DOHH2 (cell line): ENCODE data around the gene GNPTAB.

ENCODE experiments used
- H3F3A ChIP-seq: fragments of 200-600 bp; sonication (generic), shearing (Covaris generic); 2 replicates; pipeline ENCODE4 v1.6.0; 2016; ENCODE audit warnings: antibody characterized with exemption, mild to moderate bottlenecking; ENCODE audit not compliant: control insufficient read depth, insufficient read depth
- H3K27ac ChIP-seq: fragments of 200-600 bp; sonication (generic); 2 replicates; pipeline ENCODE4 v1.5.1; 2014; ENCODE audit warnings: low read depth, mild to moderate bottlenecking, low read length, moderate library complexity
- H3K27me3 ChIP-seq: fragments of 200-600 bp; sonication (generic); 2 replicates; pipeline ENCODE4 v1.6.1; 2014; ENCODE audit warnings: mild to moderate bottlenecking, low read length, mixed read lengths; ENCODE audit not compliant: control insufficient read depth
- H3K36me3 ChIP-seq: fragments of 200-600 bp; sonication (generic); 2 replicates; pipeline ENCODE4 v1.6.1; 2014; ENCODE audit warnings: mild to moderate bottlenecking, low read length, moderate library complexity, mixed read lengths; ENCODE audit not compliant: control insufficient read depth
- H3K4me1 ChIP-seq: fragments of 200-600 bp; sonication (generic); 2 replicates; pipeline ENCODE4 v1.6.1; 2014; ENCODE audit warnings: mild to moderate bottlenecking, low read length, mixed read lengths; ENCODE audit not compliant: control insufficient read depth
- H3K4me2 ChIP-seq: fragments of 200-600 bp; sonication (generic); 2 replicates; pipeline ENCODE4 v1.6.0; 2014; ENCODE audit warnings: mild to moderate bottlenecking, low read length, moderate library complexity
- H3K4me3 ChIP-seq: fragments of 200-600 bp; sonication (generic); 2 replicates; pipeline ENCODE4 v1.5.1; 2014; ENCODE audit warnings: mild to moderate bottlenecking, low read length, mixed read lengths
- H3K79me2 ChIP-seq: fragments of 200-600 bp; sonication (generic); 2 replicates; pipeline ENCODE4 v1.6.1; 2014; ENCODE audit warnings: mild to moderate bottlenecking, low read length, mixed read lengths; ENCODE audit not compliant: control insufficient read depth
- H3K9me2 ChIP-seq: fragments of 200-600 bp; sonication (generic); replicated peaks from 2 replicates; pipeline ENCODE4 v1.6.1; 2014; ENCODE audit warnings: mild to moderate bottlenecking, low read length, mixed read lengths; ENCODE audit not compliant: control insufficient read depth
- H3K9me3 ChIP-seq: fragments of 200-600 bp; sonication (generic); 2 replicates; pipeline ENCODE4 v1.6.1; 2014; ENCODE audit warnings: antibody characterized with exemption, low read length, mixed read lengths; ENCODE audit not compliant: control insufficient read depth, insufficient read depth
- H4K20me1 ChIP-seq: fragments of 200-600 bp; sonication (generic); 2 replicates; pipeline ENCODE4 v1.6.0; 2014; ENCODE audit warnings: low read depth, mild to moderate bottlenecking, antibody characterized with exemption, low read length, moderate library complexity; ENCODE audit not compliant: control insufficient read depth, insufficient read depth
- EZH2phosphoT487 ChIP-seq: fragments of 200-600 bp; sonication (generic); IDR thresholded peaks from 2 replicates; pipeline ENCODE4 v1.6.1; 2017; ENCODE audit warnings: borderline replicate concordance, mild to moderate bottlenecking, antibody characterized with exemption, low read length, moderate library complexity, mixed read lengths
- TF ChIP-seq, protein P1 (sequence below): fragments of 200-600 bp; sonication (generic); IDR thresholded peaks from one replicate; pipeline ENCODE4 v1.5.1; 2014; ENCODE audit warnings: antibody characterized with exemption, mild to moderate bottlenecking, low read depth, low read length; ENCODE audit not compliant: poor library complexity, severe bottlenecking

Gene GNPTAB

DNA sequence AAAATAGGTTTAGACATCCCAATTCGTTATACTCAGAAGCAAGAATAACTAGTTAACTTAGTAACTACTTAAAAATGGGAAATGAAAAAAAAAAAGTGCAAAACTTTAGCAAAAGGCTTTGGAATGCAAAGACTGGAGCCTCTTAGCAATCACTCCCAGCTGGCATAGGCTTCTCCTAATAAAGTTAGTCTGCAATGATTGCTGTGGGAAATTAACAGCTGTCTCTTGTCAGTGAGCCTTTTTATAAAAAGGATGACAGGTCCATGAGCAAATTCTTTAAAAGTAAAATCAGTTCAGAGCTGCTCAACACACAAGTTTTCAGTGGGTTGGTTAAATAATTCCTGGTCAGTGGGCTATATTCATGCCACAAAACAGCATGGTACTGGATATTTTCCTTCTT lies 84.1 kb downstream of the GNPTAB start:
- H3K36me3 ChIP-seq = peaks cover 58% of the 10 kb centered on the region
- H3K4me1 ChIP-seq = peaks cover 62% of the 10 kb centered on the region
- H3K9me2 ChIP-seq = no peaks in the 10 kb centered on the region
- H3K27me3 ChIP-seq = no peaks in the 10 kb centered on the region
- no peak overlapping the region for H3K4me2 ChIP-seq
- H3K9me3 ChIP-seq = no peaks in the 10 kb centered on the region
- H4K20me1 ChIP-seq = no peaks in the 10 kb centered on the region
- 0 out of 2 replicates have a peak, but pooled peaks cover 9% of the 10 kb centered on the region for H3F3A ChIP-seq
- TF ChIP-seq, protein P1, sequence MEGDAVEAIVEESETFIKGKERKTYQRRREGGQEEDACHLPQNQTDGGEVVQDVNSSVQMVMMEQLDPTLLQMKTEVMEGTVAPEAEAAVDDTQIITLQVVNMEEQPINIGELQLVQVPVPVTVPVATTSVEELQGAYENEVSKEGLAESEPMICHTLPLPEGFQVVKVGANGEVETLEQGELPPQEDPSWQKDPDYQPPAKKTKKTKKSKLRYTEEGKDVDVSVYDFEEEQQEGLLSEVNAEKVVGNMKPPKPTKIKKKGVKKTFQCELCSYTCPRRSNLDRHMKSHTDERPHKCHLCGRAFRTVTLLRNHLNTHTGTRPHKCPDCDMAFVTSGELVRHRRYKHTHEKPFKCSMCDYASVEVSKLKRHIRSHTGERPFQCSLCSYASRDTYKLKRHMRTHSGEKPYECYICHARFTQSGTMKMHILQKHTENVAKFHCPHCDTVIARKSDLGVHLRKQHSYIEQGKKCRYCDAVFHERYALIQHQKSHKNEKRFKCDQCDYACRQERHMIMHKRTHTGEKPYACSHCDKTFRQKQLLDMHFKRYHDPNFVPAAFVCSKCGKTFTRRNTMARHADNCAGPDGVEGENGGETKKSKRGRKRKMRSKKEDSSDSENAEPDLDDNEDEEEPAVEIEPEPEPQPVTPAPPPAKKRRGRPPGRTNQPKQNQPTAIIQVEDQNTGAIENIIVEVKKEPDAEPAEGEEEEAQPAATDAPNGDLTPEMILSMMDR = no peak
- no peak for TF ChIP-seq EZH2phosphoT487
- H3K79me2 ChIP-seq = no peaks in the 10 kb centered on the region
- no peak overlapping the region for H3K27ac ChIP-seq
- H3K4me3 ChIP-seq = no peak overlapping the region

DNA sequence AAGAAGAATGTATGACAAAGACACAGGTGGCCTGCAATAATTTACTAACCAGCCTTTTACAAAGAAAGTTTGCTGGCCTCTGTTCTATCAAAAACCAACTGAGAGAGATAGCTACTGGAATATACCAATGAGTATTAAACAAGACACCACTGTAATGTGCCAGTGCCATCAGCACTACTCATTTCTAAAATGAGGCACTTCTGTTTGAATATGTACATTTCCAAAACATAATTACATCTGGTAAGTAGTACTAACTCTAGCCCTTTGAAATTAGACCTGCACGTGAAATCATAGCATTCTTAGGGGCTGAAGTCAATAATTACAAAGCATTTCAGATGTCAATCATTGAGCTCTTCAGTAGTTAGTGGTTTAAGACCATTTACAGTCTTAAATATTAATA lies 84.6 kb downstream of the GNPTAB start:
- Histone ChIP-seq H3F3A (0 out of 2 replicates have a peak, but pooled peaks cover 9% of the 10 kb centered on the region), H3K79me2 (no peaks in the 10 kb centered on the region), H3K4me3 (no peak overlapping the region), H3K27me3 (no peaks in the 10 kb centered on the region), H4K20me1 (no peaks in the 10 kb centered on the region), H3K4me1 (peaks cover 67% of the 10 kb centered on the region), H3K9me3 (no peaks in the 10 kb centered on the region), H3K27ac (peak overlapping the region; percentile 94; the same call in 1 of the 2 replicates), H3K4me2 (peak overlapping the region; percentile 94), H3K36me3 (peaks cover 56% of the 10 kb centered on the region), H3K9me2 (no peaks in the 10 kb centered on the region)
- TF ChIP-seq, protein P1 = no peak
- TF ChIP-seq EZH2phosphoT487 = no peak

- no peaks in the 10 kb centered on the region for H3K9me3 ChIP-seq
- peak overlapping the region; percentile 94 for H3K27ac ChIP-seq
- H3F3A ChIP-seq = 0 out of 2 replicates have a peak, but pooled peaks cover 9% of the 10 kb centered on the region
- peaks cover 69% of the 10 kb centered on the region for H3K4me1 ChIP-seq
- peak overlapping the region; percentile 94 for H3K4me2 ChIP-seq
- H3K27me3 ChIP-seq = no peaks in the 10 kb centered on the region
- H3K36me3 ChIP-seq = peaks cover 56% of the 10 kb centered on the region
- H3K4me3 ChIP-seq = peak overlapping the region; percentile 67; the same call in 1 of the 2 replicates
- no peak for TF ChIP-seq EZH2phosphoT487
- TF ChIP-seq, protein P1 = no peak
- no peaks in the 10 kb centered on the region for H3K79me2 ChIP-seq
- no peaks in the 10 kb centered on the region for H3K9me2 ChIP-seq
- no peaks in the 10 kb centered on the region for H4K20me1 ChIP-seq
These were observed 85.3 kb downstream of the GNPTAB start for GRCh38 chr12:101745481-101745880.
